HEK293T (cell line): ENCODE results near the gene GTF3C1.

Experiments
- BHLHE40 ChIP-seq: fragments of 450-650 bp; IDR thresholded peaks from 2 replicates; pipeline ENCODE4 v1.6.1; 2016; ENCODE audit warnings: mild to moderate bottlenecking, moderate library complexity, borderline replicate concordance
- ELF4 ChIP-seq: fragments of 450-650 bp; IDR thresholded peaks from 2 replicates; pipeline ENCODE4 v1.6.1; 2017; ENCODE audit warnings: antibody characterized with exemption
- FOXK2 ChIP-seq: fragments of 450-650 bp; IDR thresholded peaks from 2 replicates; pipeline ENCODE4 v1.6.1; 2016; ENCODE audit warnings: mild to moderate bottlenecking
- L3MBTL2 ChIP-seq: fragments of 450-650 bp; conservative IDR thresholded peaks from 2 replicates; pipeline ENCODE4 v1.6.1; 2016; ENCODE audit warnings: mild to moderate bottlenecking
- LEF1 ChIP-seq: fragments of 450-650 bp; IDR thresholded peaks from 2 replicates; pipeline ENCODE4 v1.6.1; 2017; ENCODE audit warnings: mild to moderate bottlenecking, borderline replicate concordance
- NFRKB ChIP-seq: fragments of 450-650 bp; IDR thresholded peaks from 2 replicates; pipeline ENCODE4 v1.6.1; 2016; ENCODE audit warnings: mild to moderate bottlenecking, moderate library complexity
- SP1 ChIP-seq: fragments of 450-650 bp; IDR thresholded peaks from 2 replicates; pipeline ENCODE4 v1.6.1; 2017
- SUZ12 ChIP-seq: fragments of 450-650 bp; IDR thresholded peaks from 2 replicates; pipeline ENCODE4 v1.6.1; 2016; ENCODE audit warnings: mild to moderate bottlenecking

GRCh38 chr16:27410761-27411160 lies 139.0 kb downstream of the GTF3C1 start:
- TF ChIP-seq SP1 (no peak), BHLHE40 (no peak), SUZ12 (no peak), NFRKB (no peak), ELF4 (no peak), LEF1 (no peak), L3MBTL2 (no peak), FOXK2 (no peak)
